ENCODE data around the gene NFATC2IP. TPM values are rescaled to one million over a fixed set of nuclear protein-coding genes. Genes with fewer than 3 reads are reported as not detected.
A peak's percentile ranks its signal among the peaks of the same experiment; 100 is the strongest.
"Not testable (repeated sequence)": the region's sequence is repeated elsewhere in the genome, so short reads cannot be mapped to it uniquely, and the experiment has no call there.

NFATC2IP gene
- total RNA-seq, 1 experiment from 2014 or later = 30.4 TPM

GRCh38 chr16:28964496-28964895 lies 13.8 kb downstream of the NFATC2IP start:
- DNase-seq (ENCODE audit: low read depth) = no peak

- no peak for DNase-seq (ENCODE audit: low read depth)
Measured at GRCh38 chr16:28967156-28967555, 16.4 kb downstream of the NFATC2IP start.

- not testable (repeated sequence) for DNase-seq (ENCODE audit: low read depth)
Measured at GRCh38 chr16:28969696-28970095, 19.0 kb downstream of the NFATC2IP start.

- DNase-seq (ENCODE audit: low read depth) = peak; percentile 73
Measured at GRCh38 chr16:28974007-28974436, 23.3 kb downstream of the NFATC2IP start.

- peak; percentile 95 for DNase-seq (ENCODE audit: low read depth)
Measured at GRCh38 chr16:28974437-28975157, 23.9 kb downstream of the NFATC2IP start, which contains the start of gene SPNS1. Gene SPNS1 (plus strand): TSS chr16:28974778. CDS start chr16:28975152, 374 bp downstream.

GRCh38 chr16:28975158-28975599 lies 24.4 kb downstream of the NFATC2IP start:
- no peak for DNase-seq (ENCODE audit: low read depth)

GRCh38 chr16:28977703-28978662 lies 27.2 kb downstream of the NFATC2IP start:
- DNase-seq (ENCODE audit: low read depth) = no peak

GRCh38 chr16:28980330-28980729 lies 29.6 kb downstream of the NFATC2IP start:
- not testable (repeated sequence) for DNase-seq (ENCODE audit: low read depth)

GRCh38 chr16:28980929-28981328 lies 30.2 kb downstream of the NFATC2IP start:
- no peak for DNase-seq (ENCODE audit: low read depth)

- DNase-seq (ENCODE audit: low read depth) = peak; percentile 31
Measured at GRCh38 chr16:28981517-28981916, 30.8 kb downstream of the NFATC2IP start.

GRCh38 chr16:28982418-28982817 lies 31.7 kb downstream of the NFATC2IP start:
- DNase-seq (ENCODE audit: low read depth) = no peak

- no peak for DNase-seq (ENCODE audit: low read depth)
Measured at GRCh38 chr16:28982949-28983348, 32.2 kb downstream of the NFATC2IP start.

GRCh38 chr16:28983644-28984043 lies 32.9 kb downstream of the NFATC2IP start:
- no peak for DNase-seq (ENCODE audit: low read depth)

GRCh38 chr16:28984091-28984490 lies 33.4 kb downstream of the NFATC2IP start:
- no peak for DNase-seq (ENCODE audit: low read depth)

- DNase-seq (ENCODE audit: low read depth) = peak; percentile 85
Measured at GRCh38 chr16:28984619-28985135, 33.9 kb downstream of the NFATC2IP start, which contains the start of gene LAT. Gene LAT (plus strand): TSS chr16:28985052. CDS start chr16:28985418, 366 bp downstream.

GRCh38 chr16:28985211-28986041 lies 34.7 kb downstream of the NFATC2IP start:
- no peak for DNase-seq (ENCODE audit: low read depth)

- DNase-seq (ENCODE audit: low read depth) = no peak
Measured at GRCh38 chr16:28986046-28986445, 35.3 kb downstream of the NFATC2IP start.

- DNase-seq (ENCODE audit: low read depth) = no peak
Measured at GRCh38 chr16:28986492-28986891, 35.8 kb downstream of the NFATC2IP start.

GRCh38 chr16:28987170-28987853 lies 36.6 kb downstream of the NFATC2IP start:
- DNase-seq (ENCODE audit: low read depth) = no peak

- no peak for DNase-seq (ENCODE audit: low read depth)
Measured at GRCh38 chr16:28989363-28989762, 38.6 kb downstream of the NFATC2IP start.
